Mucosa of rectum (tissue), 2 donors: ENCODE results near the gene MAJIN.
"Not testable (repeated sequence)": the region's sequence is repeated elsewhere in the genome, so short reads cannot be mapped to it uniquely, and the experiment has no call there.

Source experiments
- H3K27ac ChIP-seq, 2 donors: one replicate each; pipeline ENCODE4 v1.7.0; 2013; ENCODE audit warnings: inconsistent platforms in 2 of 2, low read depth in 2 of 2, low read length in 2 of 2
- H3K27me3 ChIP-seq, 2 donors: one replicate each; pipeline ENCODE4 v1.7.0; 2013; ENCODE audit warnings: low read length in 2 of 2; ENCODE audit not compliant: control insufficient read depth in 2 of 2, insufficient read depth in 2 of 2
- H3K36me3 ChIP-seq, 2 donors: one replicate each; pipeline ENCODE4 v1.7.0; 2013; ENCODE audit warnings: low read length in 2 of 2; ENCODE audit not compliant: control insufficient read depth in 2 of 2, insufficient read depth in 2 of 2
- H3K4me1 ChIP-seq, 2 donors: one replicate each; pipeline ENCODE4 v1.7.0; 2013; ENCODE audit warnings: low read length in 2 of 2, mild to moderate bottlenecking in 1 of 2; ENCODE audit not compliant: control insufficient read depth in 2 of 2, insufficient read depth in 2 of 2
- H3K4me3 ChIP-seq, 2 donors: one replicate each; pipeline ENCODE4 v1.7.0; 2013; ENCODE audit warnings: low read length in 2 of 2
- H3K9ac ChIP-seq, 2 donors: one replicate each; pipeline ENCODE4 v1.7.0; 2013; ENCODE audit warnings: low read length in 2 of 2, low read depth in 1 of 2, mild to moderate bottlenecking in 1 of 2
- H3K9me3 ChIP-seq, 2 donors: one replicate each; pipeline ENCODE4 v1.7.0; 2013; ENCODE audit warnings: low read length in 2 of 2; ENCODE audit not compliant: control insufficient read depth in 2 of 2
- donor health status: healthy.
- donor health status: Normal muscosa, but diverticular disease.

MAJIN gene

GRCh38 chr11:64994318-64994717 lies 22.4 kb upstream of the MAJIN start:
- peaks cover 6 to 10% of the 10 kb centered on the region in 2 donors for H3K36me3 ChIP-seq
- no peaks in the 10 kb centered on the region for H3K9me3 ChIP-seq
- peaks cover 28 to 33% of the 10 kb centered on the region in 2 donors for H3K4me1 ChIP-seq
- H3K27ac ChIP-seq: no peak overlapping the region
- H3K4me3 ChIP-seq: no peak overlapping the region
- H3K27me3 ChIP-seq: no peaks in the 10 kb centered on the region
- H3K9ac ChIP-seq: no peak overlapping the region

DNA sequence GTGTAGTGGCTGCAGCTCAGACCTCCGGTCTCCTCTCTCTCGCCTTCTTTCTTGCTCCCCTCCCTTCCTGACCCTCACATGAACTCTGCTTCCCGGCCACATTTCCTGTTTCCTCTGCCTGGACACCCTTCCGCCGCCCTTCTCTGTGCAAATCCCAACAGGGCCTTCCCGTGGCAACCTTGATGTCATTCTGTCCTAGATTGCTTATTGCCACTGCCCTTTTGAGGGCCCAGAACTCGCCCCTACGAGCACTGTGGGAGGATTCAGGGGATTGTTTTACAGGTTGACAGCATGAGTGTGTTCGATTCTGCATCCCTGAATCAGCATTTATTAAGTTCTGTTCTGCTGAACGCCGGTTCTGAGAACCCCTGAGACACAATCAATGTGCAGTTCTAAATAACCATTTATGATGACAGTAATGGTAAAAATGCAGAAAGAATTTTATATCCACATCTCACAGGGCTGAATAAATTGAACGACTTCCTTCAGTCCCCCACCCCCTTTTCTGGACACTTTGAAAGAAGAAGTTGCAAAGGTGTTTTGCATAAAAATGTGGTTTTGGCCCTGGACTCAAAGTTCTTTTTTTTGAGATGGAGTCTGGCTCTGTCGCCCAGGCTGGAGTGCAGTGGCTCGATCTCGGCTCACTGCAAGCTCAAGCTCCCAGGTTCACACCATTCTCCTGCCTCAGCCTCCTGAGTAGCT lies 18.5 kb upstream of the MAJIN start:
- H3K27me3 ChIP-seq: no peaks in the 10 kb centered on the region
- no peaks in the 10 kb centered on the region for H3K9me3 ChIP-seq
- H3K36me3 ChIP-seq: peaks cover 12 to 16% of the 10 kb centered on the region in 2 donors
- no peak overlapping the region for H3K9ac ChIP-seq
- H3K27ac ChIP-seq: no peak overlapping the region
- peak overlapping the region in 1 of 2 donors; percentile 23 for H3K4me3 ChIP-seq
- H3K4me1 ChIP-seq: peaks cover under 1 to 3% of the 10 kb centered on the region in 2 donors

- Histone ChIP-seq H3K27ac (no peak overlapping the region), H3K9me3 (no peaks in the 10 kb centered on the region), H3K9ac (no peak overlapping the region), H3K27me3 (no peaks in the 10 kb centered on the region), H3K4me1 (no peaks in the 10 kb centered on the region), H3K36me3 (peaks cover 12 to 16% of the 10 kb centered on the region in 2 donors), H3K4me3 (no peak overlapping the region)
Observed at GRCh38 chr11:64989416-64989815, 17.5 kb upstream of the MAJIN start.

- no peaks in the 10 kb centered on the region for H3K9me3 ChIP-seq
- H3K27ac ChIP-seq: no peak overlapping the region
- no peaks in the 10 kb centered on the region for H3K4me1 ChIP-seq
- H3K36me3 ChIP-seq: peaks cover 8 to 16% of the 10 kb centered on the region in 2 donors
- H3K4me3 ChIP-seq: no peak overlapping the region
- H3K27me3 ChIP-seq: no peaks in the 10 kb centered on the region
- no peak overlapping the region for H3K9ac ChIP-seq
Observed at GRCh38 chr11:64987998-64988854, 16.3 kb upstream of the MAJIN start.

- not testable (repeated sequence) for H3K36me3 ChIP-seq, H3K4me1 ChIP-seq
Observed at GRCh38 chr11:64983339-64983738, 11.4 kb upstream of the MAJIN start.

GRCh38 chr11:64976651-64977050 lies 4.7 kb upstream of the MAJIN start:
- H3K9ac ChIP-seq: no peak overlapping the region
- H3K9me3 ChIP-seq: no peaks in the 10 kb centered on the region
- H3K4me3 ChIP-seq: no peak overlapping the region
- H3K27me3 ChIP-seq: no peaks in the 10 kb centered on the region
- peaks cover 2 to 6% of the 10 kb centered on the region in 2 donors for H3K4me1 ChIP-seq
- no peaks in the 10 kb centered on the region for H3K36me3 ChIP-seq
- no peak overlapping the region for H3K27ac ChIP-seq

More at GRCh38 chr11:64983339-64983738, 11.4 kb upstream of the MAJIN start:
- not testable (repeated sequence) for H3K27ac ChIP-seq, H3K9ac ChIP-seq, H3K4me3 ChIP-seq, H3K27me3 ChIP-seq, H3K9me3 ChIP-seq

DNA sequence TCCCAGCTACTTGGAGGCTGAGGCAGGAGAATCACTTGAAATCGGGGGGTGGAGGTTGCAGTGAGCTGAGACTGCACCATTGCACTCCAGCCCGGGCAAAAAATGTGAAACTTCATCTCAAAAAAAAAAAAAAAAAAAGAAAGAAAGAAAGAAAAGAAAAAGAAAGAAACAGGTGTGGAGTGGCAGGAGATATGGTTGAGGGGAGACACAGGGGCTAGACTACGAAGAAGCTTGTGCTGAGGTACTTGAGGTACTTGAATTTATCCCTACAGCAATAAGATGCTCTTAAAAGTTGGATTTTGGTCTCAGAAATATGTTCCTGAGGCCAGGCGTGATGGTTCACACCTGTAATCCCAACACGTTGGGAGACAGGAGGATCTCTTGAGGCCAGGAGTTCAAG lies 2.2 kb upstream of the MAJIN start:
- H3K9ac ChIP-seq: no peak overlapping the region
- H3K27me3 ChIP-seq: no peaks in the 10 kb centered on the region
- H3K4me3 ChIP-seq: no peak overlapping the region
- H3K36me3 ChIP-seq: no peaks in the 10 kb centered on the region
- H3K27ac ChIP-seq: no peak overlapping the region
- no peaks in the 10 kb centered on the region for H3K9me3 ChIP-seq
- H3K4me1 ChIP-seq: peaks cover 7 to 15% of the 10 kb centered on the region in 2 donors

DNA sequence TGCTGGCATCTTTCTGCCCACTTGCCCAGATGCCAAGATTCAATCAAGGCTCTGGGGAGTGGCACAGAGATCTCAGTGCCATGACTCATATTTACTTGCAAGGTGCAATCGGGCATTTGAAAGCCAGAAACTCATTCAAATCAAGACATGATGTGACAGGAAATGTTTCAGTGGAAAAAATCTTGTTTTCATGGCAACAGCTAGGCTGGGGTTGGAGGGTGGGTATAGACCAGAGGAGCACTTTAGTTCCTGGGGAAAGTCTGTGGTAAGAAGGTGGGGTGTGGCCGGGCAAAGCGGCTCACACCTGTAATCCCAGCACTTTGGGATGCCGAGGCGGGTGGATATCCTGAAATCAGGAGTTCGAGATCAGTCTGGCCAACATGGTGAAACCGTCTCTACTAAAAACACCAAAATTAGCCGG lies 1.2 kb downstream of the MAJIN start:
- Histone ChIP-seq H3K9me3 (no peaks in the 10 kb centered on the region), H3K4me1 (peaks cover 11 to 18% of the 10 kb centered on the region in 2 donors), H3K4me3 (no peak overlapping the region), H3K27ac (peak overlapping the region; percentile 56 to 81), H3K36me3 (no peaks in the 10 kb centered on the region), H3K27me3 (no peaks in the 10 kb centered on the region), H3K9ac (peak overlapping the region in 1 of 2 donors; percentile 6)

DNA sequence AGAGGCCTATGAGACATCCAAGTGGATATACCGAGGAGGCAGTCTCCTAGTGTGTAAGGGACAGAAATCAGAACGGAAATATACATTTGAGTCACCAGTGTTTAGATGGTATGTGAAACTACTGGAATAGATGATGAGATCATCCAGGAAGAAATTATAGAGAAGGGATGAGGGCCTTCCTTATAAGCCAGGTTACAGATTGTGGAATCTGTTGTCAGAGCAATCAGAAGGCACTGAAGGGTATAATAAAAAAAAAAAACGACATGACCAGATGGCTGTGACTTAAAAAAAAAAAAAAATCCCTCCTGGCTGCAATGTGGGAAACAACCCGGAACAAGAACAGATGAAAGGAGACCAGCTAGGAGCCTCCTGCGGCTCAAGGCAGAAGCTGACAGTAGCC lies 2.7 kb downstream of the MAJIN start:
- peak overlapping the region; percentile 81 to 85 for H3K27ac ChIP-seq
- H3K27me3 ChIP-seq: no peaks in the 10 kb centered on the region
- peaks cover 11 to 18% of the 10 kb centered on the region in 2 donors for H3K4me1 ChIP-seq
- H3K36me3 ChIP-seq: no peaks in the 10 kb centered on the region
- no peaks in the 10 kb centered on the region for H3K9me3 ChIP-seq
- H3K4me3 ChIP-seq: no peak overlapping the region
- H3K9ac ChIP-seq: peak overlapping the region; percentile 26 to 55

- Histone ChIP-seq H3K4me3 (no peak overlapping the region), H3K4me1 (peaks cover 11 to 18% of the 10 kb centered on the region in 2 donors), H3K36me3 (no peaks in the 10 kb centered on the region), H3K27me3 (no peaks in the 10 kb centered on the region), H3K27ac (no peak overlapping the region), H3K9me3 (no peaks in the 10 kb centered on the region), H3K9ac (no peak overlapping the region)
Observed at GRCh38 chr11:64967375-64967774, 4.5 kb downstream of the MAJIN start.
